Subcutaneous adipose tissue (tissue), 4 donors: ENCODE data around the gene TSPAN12. TPM values are rescaled to one million over a fixed set of nuclear protein-coding genes. Genes with fewer than 3 reads are reported as not detected.

Experiments used
- CTCF ChIP-seq: fragments of 450-650 bp; IDR thresholded peaks from one replicate; pipeline ENCODE4 v1.5.1; 2016; ENCODE audit warnings: low read depth, mild to moderate bottlenecking, control low read depth, antibody characterized with exemption, moderate library complexity
- total RNA-seq, 4 donors: library from RNA; depleted of rRNA; stranded (reverse); fragments of >200 nt; gene quantifications; one replicate each; pipeline ENCODE4 v1.1.0, GENCODE V29; 2016

TSPAN12 gene
- total RNA-seq, 4 donors from 2014 or later, result 7.0 to 12.1 (median 10.3) TPM

- TF ChIP-seq CTCF, result no peak
Measured at GRCh38 chr7:120838281-120838682, 19.7 kb downstream of the TSPAN12 start.

GRCh38 chr7:120837599-120837998 lies 20.3 kb downstream of the TSPAN12 start:
- TF ChIP-seq CTCF, result no peak

GRCh38 chr7:120836556-120837115 lies 21.3 kb downstream of the TSPAN12 start:
- TF ChIP-seq CTCF, result no peak

- no peak for TF ChIP-seq CTCF
Measured at GRCh38 chr7:120834726-120835125, 23.2 kb downstream of the TSPAN12 start.

- TF ChIP-seq CTCF, result no peak
Measured at GRCh38 chr7:120833546-120833945, 24.4 kb downstream of the TSPAN12 start.

GRCh38 chr7:120832803-120833202 lies 25.1 kb downstream of the TSPAN12 start:
- TF ChIP-seq CTCF, result no peak

GRCh38 chr7:120831260-120831659 lies 26.7 kb downstream of the TSPAN12 start:
- TF ChIP-seq CTCF, result no peak

GRCh38 chr7:120829487-120829886 lies 28.5 kb downstream of the TSPAN12 start:
- no peak for TF ChIP-seq CTCF
